ENCODE results near the gene ZNF407.

The ZNF407 gene

GRCh38 chr18:74630804-74631203 lies 33.1 kb downstream of the ZNF407 start:
- ATAC-seq: no peak

GRCh38 chr18:74631212-74631611 lies 33.5 kb downstream of the ZNF407 start:
- no peak for ATAC-seq

- ATAC-seq: no peak
Observed at GRCh38 chr18:74631623-74632350, 34.1 kb downstream of the ZNF407 start.

GRCh38 chr18:74632351-74632679 lies 34.6 kb downstream of the ZNF407 start:
- no peak for ATAC-seq

- no peak for ATAC-seq
Observed at GRCh38 chr18:74632856-74633255, 35.2 kb downstream of the ZNF407 start.

- no peak for ATAC-seq
Observed at GRCh38 chr18:74633652-74634352, 36.1 kb downstream of the ZNF407 start.

GRCh38 chr18:74635224-74635975 lies 37.7 kb downstream of the ZNF407 start:
- ATAC-seq: no peak

GRCh38 chr18:74637070-74637469 lies 39.4 kb downstream of the ZNF407 start:
- no peak for ATAC-seq

- no peak for ATAC-seq
Observed at GRCh38 chr18:74638210-74638609, 40.5 kb downstream of the ZNF407 start.

GRCh38 chr18:74644713-74645112 lies 47.0 kb downstream of the ZNF407 start:
- no peak for ATAC-seq

GRCh38 chr18:74645679-74646078 lies 48.0 kb downstream of the ZNF407 start:
- no peak for ATAC-seq

- no peak for ATAC-seq
Observed at GRCh38 chr18:74651327-74652128, 53.9 kb downstream of the ZNF407 start.

GRCh38 chr18:74652392-74652988 lies 54.8 kb downstream of the ZNF407 start:
- ATAC-seq: peak in 1 of 2 donors; percentile 20

GRCh38 chr18:74654638-74655037 lies 57.0 kb downstream of the ZNF407 start:
- no peak for ATAC-seq

GRCh38 chr18:74661008-74661407 lies 63.3 kb downstream of the ZNF407 start:
- no peak for ATAC-seq

- no peak for ATAC-seq
Observed at GRCh38 chr18:74661691-74662090, 64.0 kb downstream of the ZNF407 start.

- ATAC-seq: no peak
Observed at GRCh38 chr18:74662622-74663021, 65.0 kb downstream of the ZNF407 start.

- no peak for ATAC-seq
Observed at GRCh38 chr18:74665346-74665745, 67.7 kb downstream of the ZNF407 start.

GRCh38 chr18:74665905-74666304 lies 68.2 kb downstream of the ZNF407 start:
- no peak for ATAC-seq

GRCh38 chr18:74669136-74669798 lies 71.6 kb downstream of the ZNF407 start:
- no peak for ATAC-seq

GRCh38 chr18:74672371-74672770 lies 74.7 kb downstream of the ZNF407 start:
- no peak for ATAC-seq

GRCh38 chr18:74674487-74674886 lies 76.8 kb downstream of the ZNF407 start:
- ATAC-seq: no peak
